HG02642 (cell line): Measurements from ENCODE around the gene KCNQ1OT1.

Source experiments
- ATAC-seq: cut with Tn5 transposase; IDR thresholded peaks from one replicate; pipeline ENCODE4 v1.9.1; 2021; ENCODE audit warnings: mild to moderate bottlenecking; ENCODE audit not compliant: unreplicated experiment, poor library complexity

Gene KCNQ1OT1

GRCh38 chr11:2671748-2672147, 28.0 kb downstream of the KCNQ1OT1 start:
- ATAC-seq, result no peak

GRCh38 chr11:2670541-2671100, 29.2 kb downstream of the KCNQ1OT1 start:
- no peak for ATAC-seq

DNA sequence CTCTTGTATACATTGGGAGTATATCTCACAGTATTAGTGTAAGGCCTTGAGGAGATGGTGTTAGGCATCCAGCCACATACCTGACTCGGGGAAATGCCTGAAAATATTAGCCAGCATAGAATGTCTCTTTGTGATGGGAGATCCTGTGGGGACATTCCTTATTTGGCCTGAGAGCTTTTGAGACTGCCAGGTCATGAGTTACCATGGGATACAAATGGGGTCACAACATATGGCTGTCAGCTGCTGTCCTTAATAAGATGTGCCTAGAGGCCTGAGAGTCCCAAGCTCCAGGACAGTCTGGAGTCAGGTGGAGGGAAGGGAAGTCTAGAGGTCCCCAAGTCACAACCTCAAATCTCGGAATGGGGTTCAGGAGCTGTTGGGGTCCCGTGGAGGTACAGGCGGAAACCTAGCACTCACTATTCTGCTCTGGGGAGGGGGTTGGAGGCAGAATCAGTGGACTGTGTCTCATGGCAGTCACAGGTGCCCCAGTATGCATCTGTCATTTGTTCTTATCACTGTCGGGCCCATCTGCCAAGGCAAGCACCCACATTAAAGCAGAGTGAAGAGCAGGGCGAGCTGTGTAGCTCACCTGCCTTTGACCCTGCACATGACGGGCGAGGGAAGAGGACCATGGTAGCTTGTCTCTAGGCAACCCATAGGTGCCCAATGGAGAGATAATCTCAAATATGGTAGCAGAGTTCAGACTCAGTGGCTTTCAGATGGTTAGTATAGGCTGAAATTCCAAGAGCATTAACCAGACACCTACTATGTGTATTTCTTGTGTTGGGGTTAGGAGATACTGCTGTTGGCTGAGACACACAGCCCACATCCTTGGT, 29.9 kb downstream of the KCNQ1OT1 start:
- no peak for ATAC-seq

- no peak for ATAC-seq
These were observed 30.9 kb downstream of the KCNQ1OT1 start for GRCh38 chr11:2668876-2669275.

GRCh38 chr11:2667940-2668339, 31.9 kb downstream of the KCNQ1OT1 start:
- ATAC-seq, result no peak

DNA sequence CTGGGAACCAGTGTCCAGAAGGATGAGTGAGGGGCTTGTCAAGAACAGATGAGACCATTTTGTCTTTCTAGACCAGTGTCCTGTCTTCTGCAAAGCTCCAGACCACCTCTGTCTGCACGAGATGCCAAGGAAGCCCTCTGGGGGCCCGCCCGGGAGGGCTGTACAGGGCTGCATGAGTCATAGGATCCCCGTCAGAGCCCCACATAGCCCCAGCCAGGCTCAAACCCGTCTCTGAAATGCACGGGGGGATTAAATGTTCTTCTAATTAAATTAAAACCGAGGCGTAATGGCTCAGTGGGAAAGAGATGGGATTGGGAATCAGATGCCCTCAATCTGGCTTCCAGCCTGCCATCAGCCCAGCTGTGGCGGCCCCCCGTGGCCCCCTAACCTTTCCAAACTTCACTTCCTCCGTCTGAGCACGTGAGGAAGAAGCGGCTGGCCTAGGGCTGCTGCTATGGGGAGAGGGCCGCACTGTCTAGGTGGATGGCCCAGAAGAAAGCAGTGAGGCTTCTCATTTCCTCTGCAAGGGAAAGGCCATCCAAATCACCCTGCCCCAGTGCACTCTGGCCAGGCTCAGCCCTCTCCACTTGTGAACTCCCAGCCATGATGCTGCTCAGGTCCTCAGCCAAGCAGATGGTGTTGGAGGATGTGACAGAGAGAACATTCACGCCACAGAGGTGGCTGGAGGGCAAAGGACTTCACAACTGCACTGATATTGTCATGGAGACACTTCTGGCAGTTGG, 32.8 kb downstream of the KCNQ1OT1 start:
- ATAC-seq, result no peak

DNA sequence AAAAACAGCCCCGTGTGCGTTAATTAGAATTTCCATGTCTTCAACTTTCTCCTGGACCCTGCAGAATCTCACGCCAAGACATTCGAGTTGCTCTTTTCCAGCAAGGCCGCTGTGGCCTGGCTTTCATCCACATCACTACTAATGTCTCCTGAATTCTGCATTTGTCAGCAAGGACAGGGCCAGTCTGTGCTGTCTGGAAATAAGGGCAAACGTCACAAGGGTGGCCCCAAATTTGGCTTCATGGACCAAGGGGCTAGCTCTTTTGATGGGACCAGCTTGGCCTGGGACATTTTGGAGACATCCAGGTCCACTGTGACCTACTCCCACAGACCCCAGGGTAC, 33.4 kb downstream of the KCNQ1OT1 start:
- ATAC-seq, result no peak

DNA sequence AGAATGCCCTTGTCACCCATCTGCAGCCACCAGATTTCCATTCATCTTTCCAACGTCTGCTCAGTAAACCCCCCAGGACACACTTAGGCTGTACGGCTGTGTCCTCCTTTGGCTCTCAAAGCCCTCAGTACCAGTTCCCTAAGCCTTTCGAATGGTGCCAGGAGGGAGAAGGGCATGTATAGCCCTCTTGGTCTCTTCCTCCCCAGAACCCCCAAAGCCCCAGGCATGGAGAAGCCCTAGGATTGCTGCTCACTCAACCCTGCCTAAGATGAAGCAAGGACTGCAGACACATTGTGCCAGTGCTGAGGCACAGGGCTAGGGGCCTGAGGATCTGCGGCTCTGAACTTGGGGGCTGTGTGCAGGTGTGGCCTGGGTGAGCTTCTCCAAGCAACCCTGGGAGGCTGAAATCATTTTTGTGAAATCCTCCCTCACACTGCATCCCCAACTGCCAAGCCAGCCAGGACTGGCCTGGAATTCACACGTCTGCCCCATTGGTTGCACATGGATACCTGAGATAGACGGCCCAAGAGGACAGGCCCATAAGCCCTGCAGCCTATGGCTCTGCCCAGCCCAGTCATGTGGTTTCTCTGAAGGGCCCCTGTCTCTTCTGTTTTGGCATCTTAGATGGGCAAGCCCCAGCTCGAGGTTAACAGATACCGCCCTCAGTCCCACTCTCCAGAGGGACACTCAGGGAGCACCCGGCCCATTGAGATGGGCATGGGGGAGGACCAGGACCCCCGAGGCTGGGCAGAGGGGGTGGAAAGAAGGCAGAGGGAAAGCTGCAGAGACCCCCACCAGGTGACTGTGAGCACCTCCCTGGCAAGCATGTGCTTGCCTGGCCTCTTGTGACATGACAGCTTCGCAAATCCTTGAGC, 34.0 kb downstream of the KCNQ1OT1 start:
- no peak for ATAC-seq

GRCh38 chr11:2664791-2665525, 34.8 kb downstream of the KCNQ1OT1 start:
- ATAC-seq, result no peak

GRCh38 chr11:2664376-2664775, 35.4 kb downstream of the KCNQ1OT1 start:
- ATAC-seq, result no peak

DNA sequence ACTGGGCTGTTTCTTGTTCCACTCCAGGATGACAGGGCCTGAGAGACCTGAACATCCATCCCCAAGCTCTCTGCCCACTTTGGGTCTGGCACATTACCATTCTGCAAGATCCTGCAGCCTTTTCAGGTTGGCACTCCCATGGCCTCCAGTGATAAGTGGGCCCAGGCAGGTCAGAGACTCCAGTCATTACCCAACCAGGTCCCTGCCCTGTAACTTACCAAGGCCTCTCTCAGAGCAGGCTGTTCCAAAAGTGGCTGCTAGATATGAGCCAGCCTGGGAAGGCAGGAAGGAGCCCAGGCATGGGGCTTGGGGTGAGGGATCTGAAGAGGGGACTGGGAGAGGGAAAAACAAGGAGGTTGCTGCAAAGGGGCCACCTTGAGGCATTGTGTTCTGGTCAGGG, 35.9 kb downstream of the KCNQ1OT1 start:
- no peak for ATAC-seq

GRCh38 chr11:2663506-2663905, 36.3 kb downstream of the KCNQ1OT1 start:
- ATAC-seq, result no peak

GRCh38 chr11:2662430-2663299, 37.1 kb downstream of the KCNQ1OT1 start:
- no peak for ATAC-seq

DNA sequence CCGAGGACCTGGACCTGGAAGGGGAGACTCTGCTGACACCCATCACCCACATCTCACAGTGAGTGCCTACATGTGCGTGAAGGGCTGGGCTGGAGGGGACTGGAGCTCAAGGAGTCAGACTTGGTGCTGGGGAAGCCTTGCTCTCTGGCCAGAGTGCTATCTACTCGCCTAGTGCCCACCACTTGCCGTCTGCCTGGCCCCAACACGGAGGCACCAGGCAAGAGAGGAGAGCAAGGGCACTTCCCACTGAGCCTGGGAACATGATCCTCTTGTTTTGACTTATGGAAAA, 37.8 kb downstream of the KCNQ1OT1 start:
- no peak for ATAC-seq

- no peak for ATAC-seq
These were observed 38.4 kb downstream of the KCNQ1OT1 start for GRCh38 chr11:2661173-2662023.

DNA sequence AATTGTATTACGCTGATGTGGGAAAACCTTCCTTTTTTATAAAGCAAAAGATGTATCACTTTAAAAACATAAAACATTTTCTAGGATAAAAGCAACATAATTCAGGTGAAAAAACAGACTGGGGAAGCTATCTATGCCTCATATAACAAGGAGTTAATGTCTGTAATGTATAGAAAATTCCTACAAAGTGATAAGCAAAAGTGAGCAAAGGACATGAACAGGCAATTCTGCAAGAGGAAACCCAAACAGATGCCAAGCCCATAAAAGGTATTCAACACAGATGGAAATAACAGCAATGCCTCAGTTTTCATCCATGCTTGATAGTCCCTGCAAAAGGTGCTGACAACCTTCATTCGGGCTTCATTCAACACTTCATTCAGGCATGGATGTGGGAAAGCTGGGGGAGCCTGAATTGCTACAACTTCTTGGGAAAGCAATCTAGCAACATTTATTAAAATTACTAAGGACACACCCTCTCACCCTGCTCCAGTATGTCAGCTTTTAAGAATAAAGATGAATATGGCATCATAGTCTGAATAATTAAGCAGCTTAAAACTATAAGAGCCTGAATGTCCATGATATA, 39.3 kb downstream of the KCNQ1OT1 start:
- ATAC-seq, result no peak

- no peak for ATAC-seq
These were observed 42.0 kb downstream of the KCNQ1OT1 start for GRCh38 chr11:2657697-2658284.

DNA sequence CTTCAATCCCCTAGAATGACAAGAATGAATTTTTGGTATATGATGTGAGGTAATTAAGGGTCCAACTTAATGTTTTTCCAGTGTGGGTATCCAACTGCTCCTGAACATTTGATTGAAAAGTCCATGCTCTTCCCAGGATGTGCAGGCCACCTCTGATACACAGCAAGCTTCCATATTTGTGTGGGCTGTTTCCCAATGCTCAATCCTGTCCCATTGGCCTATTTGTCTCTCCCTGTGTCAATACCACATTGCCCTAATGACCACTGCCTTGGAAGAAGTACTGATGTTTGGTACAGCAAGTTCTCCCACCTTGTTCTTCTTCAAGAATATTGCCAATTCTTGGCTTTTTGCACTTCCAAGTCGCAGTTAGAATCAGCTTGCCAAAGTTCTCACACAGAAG, 42.9 kb downstream of the KCNQ1OT1 start:
- ATAC-seq, result no peak
